GM19025 (cell line): ENCODE measurements around the gene APLP2.

Experiments
- ATAC-seq: cut with Tn5 transposase; IDR thresholded peaks from one replicate; pipeline ENCODE4 v1.9.1; 2021; ENCODE audit warnings: mild to moderate bottlenecking, low read depth, moderate library complexity; ENCODE audit not compliant: unreplicated experiment

Gene APLP2

DNA sequence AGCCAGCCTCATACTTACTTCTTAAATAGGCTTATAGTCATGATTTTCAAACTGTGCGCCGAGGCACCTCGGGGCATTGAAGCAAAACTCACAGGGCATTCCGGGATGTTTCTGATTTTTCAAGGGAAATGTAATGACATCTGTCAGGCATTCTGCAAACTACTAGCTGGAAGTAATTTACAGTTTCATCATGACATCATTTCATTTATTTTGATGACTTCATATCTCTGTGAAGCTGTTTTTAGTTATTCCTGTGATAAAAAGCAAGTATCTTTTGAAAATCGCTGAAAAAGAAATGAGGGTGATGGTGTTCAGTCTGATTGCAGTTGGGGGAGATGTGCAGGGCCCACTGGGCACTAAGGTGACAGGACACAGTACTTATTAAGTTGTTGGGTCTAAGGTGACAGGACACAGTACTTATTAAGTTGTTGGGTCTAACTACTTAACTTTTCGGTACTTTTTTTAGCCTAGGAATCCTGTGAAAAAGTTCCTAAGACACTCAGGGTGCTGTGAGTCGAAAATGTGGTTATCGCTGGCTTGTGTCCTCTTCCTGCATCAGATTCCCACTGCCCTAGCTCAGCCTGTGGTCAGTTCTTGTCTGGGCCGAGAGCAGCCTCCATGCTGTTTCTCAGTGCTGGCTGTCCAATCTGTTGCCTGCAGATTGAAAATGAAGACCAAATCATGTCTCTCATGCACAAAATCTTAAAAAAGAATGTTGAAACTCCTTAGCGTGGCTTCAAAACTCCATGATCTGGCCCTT lies 42.6 kb downstream of the APLP2 start:
- ATAC-seq, result no peak

DNA sequence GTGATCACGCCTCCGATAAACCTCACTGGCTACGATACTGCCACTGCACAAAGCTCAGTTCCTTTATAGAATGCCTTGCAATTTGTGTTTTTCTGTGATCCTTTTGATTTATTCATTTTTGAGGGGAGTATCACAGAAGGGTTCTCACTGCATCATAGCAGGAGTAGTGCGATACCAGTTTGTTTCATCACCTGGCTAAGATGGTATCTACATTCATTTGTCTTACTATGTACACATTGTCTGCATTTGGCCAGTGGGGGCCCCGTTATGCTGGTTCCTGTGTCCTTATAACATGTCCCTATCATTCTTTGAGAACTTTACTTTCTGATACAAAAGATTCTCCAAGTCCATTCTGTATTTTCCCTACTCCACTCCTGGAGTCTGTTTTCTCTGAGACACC lies 44.6 kb downstream of the APLP2 start:
- ATAC-seq, result no peak

DNA sequence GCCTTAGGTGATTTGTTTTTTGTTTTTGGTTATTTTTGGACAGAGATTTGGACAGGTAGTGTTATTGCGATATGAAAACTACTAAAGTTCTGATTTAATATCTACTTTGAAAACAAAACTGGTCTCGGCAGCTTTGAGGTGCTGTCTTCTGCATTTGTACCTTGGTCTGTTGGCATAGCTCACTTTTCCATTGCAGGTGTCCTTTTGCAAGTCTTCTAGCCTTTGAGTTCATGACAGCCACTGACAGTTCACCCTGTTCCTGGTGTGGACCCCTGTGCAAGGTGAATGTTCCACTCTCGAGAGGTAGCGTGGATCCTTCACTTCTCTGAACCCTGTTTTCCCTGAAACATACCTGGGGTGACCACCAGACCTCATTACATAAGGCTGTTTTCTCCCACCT lies 45.0 kb downstream of the APLP2 start:
- no peak for ATAC-seq

DNA sequence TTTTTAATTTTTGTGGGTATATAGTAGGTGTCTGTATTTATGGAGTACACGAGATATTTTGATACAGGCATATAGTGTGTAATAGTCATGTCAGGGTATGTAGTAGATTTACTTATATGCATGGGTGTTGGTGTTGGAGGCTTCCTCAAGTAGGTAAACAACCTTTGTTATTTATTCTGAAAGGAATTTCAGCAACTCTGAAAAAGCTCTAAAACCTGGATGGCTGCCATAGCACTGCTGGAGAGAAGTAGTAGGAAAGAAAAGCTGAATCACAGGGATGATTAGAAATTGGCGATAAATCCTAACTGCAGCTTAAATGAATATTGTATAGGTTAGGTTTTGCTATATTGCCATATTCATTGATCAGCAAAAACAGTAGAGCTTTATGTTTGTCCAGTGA lies 45.5 kb downstream of the APLP2 start:
- no peak for ATAC-seq

DNA sequence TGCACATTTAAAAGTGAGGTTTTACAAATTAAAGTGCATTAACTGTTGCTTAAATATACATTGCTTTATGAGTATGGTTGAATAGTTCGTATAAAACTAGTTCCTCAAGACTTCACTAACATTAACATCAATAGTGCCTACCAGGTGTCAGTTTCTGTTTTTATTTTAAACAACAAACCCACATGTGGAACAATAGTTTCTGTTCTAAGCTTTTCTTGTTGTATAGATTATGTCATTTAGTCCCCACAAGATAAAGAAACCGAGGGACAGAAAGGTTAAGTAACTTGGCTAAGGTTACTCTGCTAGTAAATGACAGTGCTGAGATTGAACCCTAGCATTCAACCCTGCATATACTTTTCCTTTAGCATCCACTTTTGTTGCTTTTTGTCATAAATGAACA lies 48.5 kb downstream of the APLP2 start:
- peak; percentile 57 for ATAC-seq

DNA sequence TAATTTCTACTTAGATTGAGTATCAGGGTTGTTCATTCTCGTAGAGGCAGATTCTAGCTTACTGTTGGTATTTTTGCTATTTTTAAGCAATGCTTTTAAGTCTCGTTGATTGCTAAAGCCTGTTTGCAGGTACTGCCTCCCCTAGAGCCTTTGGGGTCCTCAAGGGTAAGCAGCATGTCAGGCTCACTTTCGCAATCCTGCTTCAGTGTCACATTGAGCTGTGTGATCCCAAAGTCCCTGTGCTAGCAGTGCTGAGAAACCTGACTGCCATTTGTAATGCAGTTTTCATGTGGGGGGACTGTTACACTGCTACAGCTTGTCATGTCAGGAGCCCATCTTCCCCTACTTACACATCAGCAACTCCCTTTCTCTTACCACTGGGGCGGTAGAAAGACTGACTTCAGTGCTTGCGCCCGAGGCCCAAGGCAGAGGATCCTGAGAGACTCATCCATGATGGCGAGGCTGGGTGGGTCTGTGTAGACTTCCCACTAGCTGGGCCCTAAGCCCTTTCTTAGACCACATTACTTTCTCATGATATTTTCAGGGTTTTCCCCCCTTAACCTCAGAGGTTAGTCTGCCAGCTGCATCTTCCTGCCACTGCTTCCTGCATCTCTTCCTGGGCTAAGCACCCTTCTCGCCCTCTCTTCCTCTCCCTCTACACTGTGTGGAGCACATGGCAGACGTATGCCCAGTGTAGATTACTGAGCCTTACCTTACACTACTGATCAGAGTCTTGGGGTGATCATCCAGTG lies 49.1 kb downstream of the APLP2 start:
- no peak for ATAC-seq

DNA sequence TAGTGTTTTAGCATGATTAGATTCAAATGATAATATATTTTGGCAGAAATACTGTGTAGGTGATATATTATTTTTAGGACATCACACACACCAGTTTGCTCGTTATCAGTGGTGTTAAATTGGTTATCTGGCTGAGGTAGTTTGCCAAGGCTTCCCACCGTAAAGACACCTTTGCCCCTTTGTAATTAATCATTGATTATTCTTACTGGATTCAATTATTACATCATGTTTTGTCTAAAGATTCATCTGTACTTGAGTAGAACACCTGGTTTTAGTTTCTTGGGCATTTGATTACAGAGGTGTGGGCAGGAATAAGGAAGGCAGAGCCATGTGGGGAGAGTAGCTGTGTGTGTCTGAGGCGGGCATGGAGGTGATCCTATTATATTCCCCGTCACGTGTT lies 50.4 kb downstream of the APLP2 start:
- ATAC-seq, result no peak

DNA sequence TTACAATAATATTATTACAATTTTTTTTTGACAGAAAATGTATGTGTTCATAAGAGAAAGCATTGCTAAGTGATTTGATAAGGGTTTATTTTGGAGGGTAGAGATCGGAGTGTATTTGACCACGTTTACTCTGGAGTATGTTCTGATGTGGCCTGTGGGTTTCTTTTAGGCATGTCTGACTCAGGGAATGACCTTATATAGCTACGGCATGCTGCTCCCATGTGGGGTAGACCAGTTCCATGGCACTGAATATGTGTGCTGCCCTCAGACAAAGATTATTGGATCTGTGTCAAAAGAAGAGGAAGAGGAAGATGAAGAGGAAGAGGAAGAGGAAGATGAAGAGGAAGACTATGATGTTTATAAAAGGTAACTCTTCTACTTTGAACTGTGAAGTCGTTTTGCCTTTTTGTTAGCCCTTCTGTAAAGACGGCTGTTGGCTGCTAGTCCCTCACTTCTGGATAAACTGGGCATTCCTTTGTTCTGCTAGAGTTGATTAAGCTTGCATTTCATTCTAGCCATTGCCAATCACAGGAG lies 51.8 kb downstream of the APLP2 start:
- ATAC-seq, result no peak

DNA sequence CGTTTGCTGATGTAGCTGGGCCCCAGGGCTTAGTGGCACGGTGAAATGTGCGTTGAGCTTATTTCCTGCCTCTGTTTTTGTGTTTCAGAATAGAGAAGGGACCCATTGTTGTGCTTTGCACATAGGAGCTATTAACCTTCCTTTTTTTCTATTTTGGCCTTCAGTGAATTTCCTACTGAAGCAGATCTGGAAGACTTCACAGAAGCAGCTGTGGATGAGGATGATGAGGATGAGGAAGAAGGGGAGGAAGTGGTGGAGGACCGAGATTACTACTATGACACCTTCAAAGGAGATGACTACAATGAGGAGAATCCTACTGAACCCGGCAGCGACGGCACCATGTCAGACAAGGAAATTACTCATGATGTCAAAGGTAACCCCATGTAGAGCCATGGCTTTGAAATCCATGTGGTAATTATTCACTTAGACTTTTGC lies 52.5 kb downstream of the APLP2 start:
- no peak for ATAC-seq

DNA sequence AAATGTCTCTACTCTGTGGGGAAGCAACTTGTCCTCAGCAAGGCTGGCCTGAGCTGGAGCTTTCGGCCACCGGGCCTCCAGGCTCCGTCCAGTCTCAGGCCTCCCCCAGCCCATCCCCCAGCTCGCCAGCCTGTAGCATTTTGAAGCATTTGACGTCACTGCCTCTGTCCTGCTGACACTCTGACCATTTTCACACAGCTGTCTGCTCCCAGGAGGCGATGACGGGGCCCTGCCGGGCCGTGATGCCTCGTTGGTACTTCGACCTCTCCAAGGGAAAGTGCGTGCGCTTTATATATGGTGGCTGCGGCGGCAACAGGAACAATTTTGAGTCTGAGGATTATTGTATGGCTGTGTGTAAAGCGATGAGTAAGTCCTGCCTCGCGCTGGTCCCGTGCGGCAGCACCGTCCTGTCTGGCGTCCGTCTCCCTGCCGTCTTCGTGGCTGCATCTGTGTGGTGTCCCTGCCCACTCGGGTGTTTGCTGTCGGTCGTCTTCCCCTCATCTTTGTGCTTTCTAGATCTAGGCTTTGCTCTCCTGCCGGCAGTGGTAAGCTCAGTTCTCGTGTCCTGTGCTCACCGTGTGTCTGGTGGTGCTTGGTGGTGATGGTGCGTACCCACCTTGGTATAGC lies 53.8 kb downstream of the APLP2 start:
- no peak for ATAC-seq

DNA sequence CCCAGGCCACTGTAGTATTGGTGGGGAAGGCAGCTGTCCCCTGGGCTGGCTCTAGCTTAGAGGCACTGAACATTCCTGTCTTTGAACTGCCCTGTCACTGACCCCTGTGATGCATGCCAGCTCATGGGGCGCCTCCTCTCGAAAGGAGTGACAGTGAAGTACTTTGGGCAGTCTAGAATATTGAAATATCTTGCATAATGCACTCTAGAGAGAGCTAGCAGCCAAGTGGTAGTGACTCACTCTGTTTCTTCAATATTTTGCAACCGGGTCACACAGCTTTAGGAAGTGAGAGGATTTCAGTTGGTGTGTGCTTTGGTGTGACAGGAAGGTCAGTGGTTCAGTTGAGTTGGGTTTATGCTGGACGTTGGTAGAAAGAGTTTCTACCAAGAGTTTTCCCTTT lies 54.4 kb downstream of the APLP2 start:
- ATAC-seq, result no peak

DNA sequence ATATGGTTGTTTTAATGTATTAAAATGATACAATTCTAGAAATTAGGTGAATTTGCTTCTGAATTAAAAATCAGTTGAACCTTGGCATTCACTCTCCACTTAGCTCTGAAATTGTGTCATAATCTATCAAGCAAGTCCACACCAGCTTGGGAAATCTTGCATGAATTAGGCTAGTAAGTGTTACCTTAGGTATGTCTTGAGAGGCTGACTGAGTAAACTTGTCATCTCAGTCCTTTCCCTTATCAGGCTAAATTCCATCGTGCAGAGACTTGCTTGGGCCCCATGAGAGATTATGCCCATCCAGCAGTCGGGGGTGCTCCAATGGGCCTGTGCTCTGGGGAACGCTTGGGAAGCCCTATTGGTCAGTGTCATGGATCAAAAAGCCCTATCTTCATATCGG lies 55.9 kb downstream of the APLP2 start:
- no peak for ATAC-seq

DNA sequence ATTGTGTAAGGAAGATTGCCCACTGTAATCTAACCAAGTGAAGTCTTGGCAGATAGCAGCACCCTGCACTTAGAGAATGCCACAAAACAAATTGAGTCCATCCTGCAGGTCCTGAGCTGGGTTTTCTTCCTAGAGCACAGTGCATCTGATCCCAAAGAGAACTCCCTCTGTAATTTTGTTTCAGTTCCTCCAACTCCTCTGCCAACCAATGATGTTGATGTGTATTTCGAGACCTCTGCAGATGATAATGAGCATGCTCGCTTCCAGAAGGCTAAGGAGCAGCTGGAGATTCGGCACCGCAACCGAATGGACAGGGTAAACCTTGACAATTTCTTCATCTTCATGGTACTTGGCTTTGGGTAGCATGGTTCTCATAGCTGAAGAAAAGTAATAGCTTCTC lies 56.8 kb downstream of the APLP2 start:
- no peak for ATAC-seq

DNA sequence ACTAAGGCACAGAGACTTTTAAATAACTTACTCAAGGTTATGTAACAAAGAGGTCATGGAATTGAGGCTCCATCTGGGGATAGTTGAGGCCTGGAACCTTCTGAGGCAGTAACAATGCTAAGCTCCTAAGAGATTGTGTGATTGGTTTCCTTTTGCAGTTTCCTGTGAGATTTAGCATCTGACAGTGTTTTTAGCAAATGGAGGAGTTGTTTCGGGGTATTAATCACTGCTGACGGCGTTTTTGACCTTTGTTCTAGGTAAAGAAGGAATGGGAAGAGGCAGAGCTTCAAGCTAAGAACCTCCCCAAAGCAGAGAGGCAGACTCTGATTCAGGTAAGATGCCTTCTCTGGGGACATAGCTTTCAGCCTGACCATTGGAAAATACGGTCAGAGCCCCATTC lies 57.8 kb downstream of the APLP2 start:
- ATAC-seq, result no peak

DNA sequence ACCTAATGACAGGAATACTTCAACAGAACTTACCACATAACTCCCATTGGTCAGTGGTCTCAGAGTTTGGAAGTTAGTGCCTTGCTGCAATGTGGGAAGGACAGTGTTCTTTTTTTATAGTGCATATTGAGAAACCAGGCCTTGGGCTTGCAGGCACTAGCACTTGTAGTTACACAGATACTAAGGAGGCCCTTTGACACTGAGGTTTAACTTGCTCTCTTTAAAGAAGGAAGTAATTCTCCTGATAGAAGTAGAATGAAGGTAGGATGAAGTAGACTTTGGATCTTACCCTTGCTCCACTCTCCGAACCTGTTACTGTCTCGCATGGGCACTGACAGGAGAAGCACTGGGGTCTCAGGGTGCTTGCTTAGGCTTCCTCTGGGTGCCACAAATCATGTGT lies 58.9 kb downstream of the APLP2 start:
- ATAC-seq, result no peak

DNA sequence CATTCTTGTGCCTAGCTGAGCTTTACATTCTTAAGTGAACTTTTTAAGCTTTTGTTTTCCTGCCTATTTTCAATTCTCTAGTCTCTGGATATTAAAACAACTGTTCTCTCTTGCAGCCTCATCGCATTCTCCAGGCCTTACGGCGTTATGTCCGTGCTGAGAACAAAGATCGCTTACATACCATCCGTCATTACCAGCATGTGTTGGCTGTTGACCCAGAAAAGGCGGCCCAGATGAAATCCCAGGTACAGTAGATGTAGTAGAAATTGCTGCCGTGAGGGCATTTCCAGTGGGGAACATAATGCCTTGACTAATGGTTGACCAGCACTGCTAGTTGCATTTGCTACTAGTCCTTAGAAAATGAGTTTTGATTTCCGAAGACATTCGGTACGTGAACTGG lies 60.2 kb downstream of the APLP2 start:
- no peak for ATAC-seq

DNA sequence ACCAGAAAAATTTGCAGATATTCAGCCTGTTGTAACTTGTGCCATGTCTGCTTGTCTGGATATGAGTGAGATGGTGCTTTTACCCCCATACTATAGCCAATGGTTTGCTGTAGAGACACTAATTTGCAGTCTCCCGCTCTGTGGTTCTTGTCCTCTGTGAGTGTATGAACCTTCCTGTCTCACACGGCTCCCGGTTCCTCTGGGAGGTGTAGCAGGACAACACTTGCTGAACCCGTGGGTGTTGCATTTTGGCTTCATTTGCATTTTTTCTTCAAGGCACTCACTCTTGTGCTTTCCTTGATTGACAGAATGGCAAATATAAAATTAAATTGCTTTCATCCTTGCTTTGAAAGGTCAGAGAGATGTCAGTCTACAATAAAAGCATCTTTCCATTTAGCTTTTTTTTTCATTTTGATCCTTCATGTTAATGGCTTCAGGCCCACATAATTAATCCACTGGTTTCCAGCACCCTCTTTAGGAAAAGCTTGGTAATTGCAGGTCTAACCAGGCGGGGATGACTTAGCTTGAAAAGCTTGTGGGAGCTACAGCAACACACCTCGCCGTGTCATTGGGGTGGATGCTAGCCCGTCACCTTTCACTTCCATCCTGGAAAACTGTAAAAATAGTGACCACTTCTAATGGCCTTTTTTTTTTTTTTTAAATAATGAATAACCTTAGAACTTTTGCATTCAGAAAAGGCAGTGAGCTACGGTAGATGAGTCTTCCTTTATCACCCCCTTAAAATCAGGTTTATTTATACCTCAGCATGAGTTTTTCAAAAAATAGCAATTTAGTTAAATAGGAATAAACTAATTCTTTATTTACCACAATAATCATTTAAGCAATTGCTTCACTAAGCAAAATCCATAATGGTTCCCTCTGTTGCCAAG lies 62.5 kb downstream of the APLP2 start:
- no peak for ATAC-seq

DNA sequence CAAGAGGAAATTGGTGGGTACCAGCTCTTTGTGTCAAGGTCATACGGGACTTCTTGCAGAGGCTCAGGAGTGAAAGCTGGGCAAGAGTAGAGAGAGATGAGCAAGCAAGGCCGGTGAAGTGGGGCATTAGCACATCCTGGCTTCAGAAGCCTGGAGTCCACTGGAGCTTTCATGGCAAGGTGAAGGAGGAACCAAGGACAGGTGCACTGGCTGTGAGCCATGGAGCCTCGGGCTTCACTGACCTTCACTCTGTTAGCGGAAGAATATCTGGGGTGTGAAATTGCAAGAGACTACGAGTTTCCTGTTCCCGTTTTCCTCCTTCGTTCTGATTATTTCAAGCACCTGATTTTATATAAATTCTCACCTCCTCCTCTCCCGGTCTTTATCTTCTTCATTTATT lies 64.0 kb downstream of the APLP2 start:
- ATAC-seq, result no peak

DNA sequence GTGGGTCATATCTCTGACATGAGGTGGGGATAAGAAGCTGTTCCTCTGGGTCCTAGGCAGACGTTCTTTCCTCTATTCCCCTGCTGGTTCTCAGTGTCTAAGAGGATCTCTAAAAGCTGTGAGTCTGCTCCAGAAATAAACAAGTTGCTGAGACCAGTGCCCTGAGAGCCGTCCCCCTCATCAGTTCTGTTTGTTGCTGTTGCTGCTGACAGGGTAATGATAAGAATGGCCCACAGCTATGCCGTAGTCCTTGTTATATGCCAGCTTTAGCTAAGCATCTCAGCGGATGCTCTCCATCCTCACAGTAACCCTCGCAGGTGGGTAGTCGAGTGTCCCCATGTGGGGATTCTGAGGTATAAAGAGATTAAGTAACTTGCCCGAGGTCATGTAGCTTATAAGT lies 66.4 kb downstream of the APLP2 start:
- ATAC-seq, result no peak

DNA sequence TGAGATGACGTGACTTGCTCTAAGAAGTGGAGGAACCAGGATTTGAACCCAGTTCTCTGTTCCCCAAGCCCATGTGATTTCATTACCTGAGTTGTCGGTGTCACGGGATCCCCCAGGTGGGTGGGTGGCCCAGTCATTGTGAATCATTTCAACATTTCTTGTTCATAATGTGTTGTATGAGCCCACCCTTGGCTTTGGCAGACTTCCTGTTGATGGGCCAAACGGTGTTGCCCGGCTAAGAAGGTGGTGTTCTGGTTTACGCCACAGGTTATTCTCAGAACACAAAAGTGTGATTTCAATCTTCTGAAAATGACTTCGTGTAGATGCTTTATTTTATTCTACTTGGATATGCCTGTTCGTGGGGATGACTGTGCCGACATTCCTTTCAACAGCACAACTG lies 68.3 kb downstream of the APLP2 start:
- no peak for ATAC-seq

DNA sequence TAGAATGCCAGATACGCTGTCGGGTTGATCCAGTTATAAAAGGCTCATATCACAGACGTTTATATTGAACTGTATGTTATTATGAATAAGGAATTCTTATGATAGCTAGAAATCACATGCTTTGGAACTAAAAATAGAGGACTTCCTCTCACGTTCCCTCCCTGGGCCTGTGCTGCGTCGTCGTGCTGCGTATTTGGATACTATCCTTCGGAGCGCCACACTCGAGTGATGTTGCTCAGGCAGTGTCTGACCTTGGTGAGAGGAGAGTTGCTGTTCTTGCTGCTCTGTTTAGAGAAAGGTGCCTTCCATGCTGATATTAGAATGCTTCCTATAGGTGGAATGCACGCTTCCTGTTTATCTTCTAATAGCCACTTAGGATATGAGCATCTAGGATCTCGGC lies 69.7 kb downstream of the APLP2 start:
- no peak for ATAC-seq
